NCI-H82 (cell line): ENCODE measurements around the gene TMC3.
"Not testable (repeated sequence)": the region's sequence is repeated elsewhere in the genome, so short reads cannot be mapped to it uniquely, and the experiment has no call there.

Source experiments
- DNase-seq: peaks from one replicate; lab custom pipeline; 2025; lab: John Stamatoyannopoulos, UW

The TMC3 gene

GRCh38 chr15:81373775-81374395, at the start of gene TMC3:
TSS of gene TMC3 (minus strand) at chr15:81374213. CDS start at chr15:81374077, 136 bp downstream.
- DNase-seq, result no peak

DNA sequence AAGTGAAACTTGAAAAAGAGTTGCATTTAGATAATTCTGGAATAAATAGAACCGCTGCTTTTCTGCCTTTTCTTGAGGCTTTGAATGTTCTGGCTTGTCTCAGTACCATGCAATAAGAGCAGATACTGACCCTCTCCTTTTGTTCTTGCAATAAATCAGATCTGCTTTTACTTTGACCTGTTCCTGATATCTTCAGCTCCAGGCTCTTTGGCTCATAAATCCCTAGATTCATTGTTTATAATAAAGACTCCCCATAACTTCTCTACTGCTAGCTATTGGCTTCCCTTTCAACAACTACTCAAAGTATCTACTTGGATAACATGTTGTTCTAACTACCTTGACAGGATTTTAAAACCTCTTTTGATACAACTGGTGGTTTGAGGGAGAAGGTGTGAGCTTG, 47.4 kb upstream of the TMC3 start:
- DNase-seq, result no peak

DNA sequence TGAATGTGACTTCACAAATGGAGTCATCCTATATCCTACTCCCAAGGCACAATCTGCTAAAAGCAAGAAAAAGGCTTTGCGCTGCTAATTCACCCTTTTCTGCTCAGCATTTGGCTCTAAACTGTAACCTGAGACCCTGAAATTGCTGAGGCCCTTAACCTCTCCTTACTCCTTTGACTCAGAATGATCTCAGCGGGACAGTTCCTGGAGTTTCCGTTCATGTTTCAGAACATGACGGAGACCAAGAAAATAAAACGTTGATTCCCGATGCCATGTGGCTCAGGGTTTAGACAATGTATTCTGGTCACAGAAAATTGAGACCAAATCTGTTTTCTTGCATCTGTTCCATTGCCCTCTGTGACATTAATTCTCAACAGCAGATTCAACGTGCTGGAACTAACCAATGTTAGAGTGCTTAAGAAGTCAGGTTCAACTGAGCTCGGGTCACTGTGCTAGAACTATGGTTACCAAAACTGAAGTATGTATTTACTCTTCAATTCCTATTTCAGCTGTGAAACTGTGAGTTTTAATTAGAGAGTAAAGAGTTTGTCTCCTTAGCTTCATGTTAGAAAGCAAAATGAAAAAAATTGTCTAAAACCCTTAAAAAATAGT, 45.4 kb upstream of the TMC3 start:
- no peak for DNase-seq

DNA sequence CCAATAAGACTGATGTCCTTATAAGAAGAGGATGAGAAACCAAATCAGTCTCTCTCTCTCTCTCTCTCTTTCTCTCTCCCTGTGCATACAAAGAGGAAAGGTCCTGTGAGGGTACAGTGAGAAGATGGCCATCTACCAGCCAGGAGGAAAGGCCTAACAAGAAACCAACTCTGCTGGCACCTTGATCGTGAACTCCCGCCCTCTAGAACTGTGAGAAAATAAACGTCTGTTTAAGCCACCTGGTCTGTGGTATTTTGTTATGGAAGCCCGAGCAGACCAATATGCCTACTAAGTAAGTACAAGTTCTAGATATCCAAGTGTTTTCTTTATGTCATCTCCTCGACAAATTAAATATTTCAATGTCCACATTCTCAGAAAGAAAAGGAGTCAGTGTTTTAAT, 44.9 kb upstream of the TMC3 start:
- DNase-seq, result no peak

DNA sequence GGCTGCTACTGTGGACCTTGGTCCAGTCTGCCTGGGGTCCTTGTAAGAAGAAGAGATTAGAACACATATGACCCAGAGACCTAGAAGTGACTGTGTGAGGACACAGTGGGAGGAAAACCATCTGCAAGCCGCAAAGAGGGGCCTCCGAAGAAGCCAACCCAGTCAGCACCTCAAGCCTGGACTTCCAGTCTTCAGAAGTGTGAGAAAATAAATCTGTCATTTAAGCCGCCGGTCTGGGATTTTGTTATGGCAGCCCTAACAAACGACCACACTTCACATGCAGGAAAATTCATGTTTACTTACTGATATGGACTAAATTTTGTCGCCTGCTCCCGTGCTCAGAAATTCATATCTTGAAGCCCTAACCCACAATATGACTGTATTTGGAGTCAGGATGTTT, 44.4 kb upstream of the TMC3 start:
- DNase-seq, result no peak

DNA sequence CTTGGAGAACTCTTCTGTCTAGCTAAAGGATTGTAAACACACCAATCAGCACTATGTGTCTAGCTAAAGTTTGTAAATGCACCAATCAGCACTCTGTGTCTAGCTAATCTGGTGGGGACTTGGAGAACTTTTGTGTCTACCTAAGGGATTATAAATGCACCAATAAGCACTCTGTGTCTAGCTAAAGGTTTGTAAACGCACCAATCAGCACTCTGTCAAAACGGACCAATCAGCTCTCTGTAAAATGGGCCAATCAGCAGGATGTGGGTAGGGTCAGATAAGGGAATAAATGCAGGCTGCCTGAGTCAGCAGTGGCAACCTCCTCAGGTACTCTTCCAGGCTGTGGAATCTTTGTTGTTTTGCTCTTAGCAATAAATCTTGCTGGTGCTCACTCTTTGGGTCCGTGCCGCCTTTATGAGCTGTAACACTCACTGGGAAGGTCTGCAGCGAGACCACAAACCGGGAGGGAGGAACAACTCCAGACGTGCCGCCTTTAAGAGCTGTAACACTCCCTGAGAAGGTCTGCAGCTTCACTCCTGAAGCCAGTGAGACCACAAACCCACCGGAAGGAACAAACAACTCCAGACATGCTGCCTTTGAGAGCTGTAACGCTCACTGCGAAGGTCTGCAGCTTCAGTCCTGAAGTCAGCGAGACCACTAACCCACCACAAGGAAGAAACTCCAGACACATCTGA, 40.4 kb upstream of the TMC3 start:
- DNase-seq, result not testable (repeated sequence)

DNA sequence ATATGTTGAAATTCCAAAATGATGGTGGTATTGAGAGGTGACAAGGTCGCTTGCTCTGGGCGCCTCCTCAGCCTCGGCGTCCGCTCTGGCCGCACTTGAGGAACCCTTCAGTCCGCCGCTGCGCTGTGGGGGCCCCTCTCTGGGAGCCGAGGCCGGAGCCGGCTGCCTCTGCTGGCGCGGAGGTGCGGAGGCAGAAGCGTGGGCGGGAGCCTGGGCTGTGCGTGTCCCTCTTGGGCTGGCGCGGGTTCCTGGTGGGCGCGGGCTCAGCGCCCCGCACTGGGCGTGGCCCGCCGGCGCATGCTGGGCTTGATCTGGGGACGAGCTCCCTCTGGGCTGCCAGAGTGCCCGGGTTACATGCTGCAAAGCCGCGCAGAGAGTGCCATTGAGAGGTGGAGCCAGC, 39.8 kb upstream of the TMC3 start:
- no peak for DNase-seq

DNA sequence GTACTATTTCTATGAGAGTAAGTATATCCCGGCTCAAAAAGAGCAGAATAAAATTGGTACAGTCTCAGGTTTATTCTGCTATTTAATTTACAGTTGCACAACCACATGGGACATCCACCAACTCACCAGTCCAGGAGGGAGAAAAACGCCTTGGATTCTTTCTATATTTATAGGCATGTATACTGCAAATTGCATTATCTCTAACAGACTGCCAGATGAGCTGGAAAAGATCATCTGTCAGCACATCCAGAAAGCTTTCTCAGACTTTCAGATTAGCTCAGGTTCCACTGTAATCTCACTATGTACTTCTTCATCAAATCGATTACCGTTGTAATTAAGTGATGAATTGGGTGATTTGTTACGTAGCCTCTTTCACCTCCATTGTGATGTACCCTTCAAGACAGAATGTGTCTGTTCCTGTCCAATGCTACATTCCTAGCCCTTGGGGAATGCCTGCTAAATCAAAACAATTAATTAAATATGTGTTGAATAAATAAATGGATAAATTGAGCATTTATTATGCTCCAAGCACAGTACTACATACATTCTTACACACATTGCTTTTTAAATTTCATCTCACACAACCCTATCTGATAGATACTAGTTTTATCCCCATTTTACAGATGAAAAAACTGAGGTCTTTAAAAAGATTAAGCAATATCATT, 38.1 kb upstream of the TMC3 start:
- peak; percentile 86 for DNase-seq

DNA sequence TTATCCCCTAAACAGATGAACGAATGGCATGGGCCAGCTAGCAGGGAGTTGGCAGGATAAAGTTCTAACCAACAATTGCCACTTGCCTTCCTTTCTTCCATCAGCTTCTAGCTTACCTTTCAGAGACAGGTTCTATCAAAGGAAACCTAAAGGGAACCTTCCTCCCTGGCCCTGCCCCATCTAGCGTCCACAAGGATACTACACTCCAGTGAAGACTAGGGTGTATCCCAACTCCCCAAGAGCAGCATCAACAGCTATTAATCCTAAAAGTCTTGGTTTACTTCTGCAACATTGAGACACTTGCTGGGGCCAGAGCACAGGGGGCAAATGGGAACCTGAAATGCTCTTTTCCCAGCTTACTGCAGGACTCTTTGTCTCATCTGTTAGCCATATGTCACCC, 37.0 kb upstream of the TMC3 start:
- peak; percentile 58 for DNase-seq

DNA sequence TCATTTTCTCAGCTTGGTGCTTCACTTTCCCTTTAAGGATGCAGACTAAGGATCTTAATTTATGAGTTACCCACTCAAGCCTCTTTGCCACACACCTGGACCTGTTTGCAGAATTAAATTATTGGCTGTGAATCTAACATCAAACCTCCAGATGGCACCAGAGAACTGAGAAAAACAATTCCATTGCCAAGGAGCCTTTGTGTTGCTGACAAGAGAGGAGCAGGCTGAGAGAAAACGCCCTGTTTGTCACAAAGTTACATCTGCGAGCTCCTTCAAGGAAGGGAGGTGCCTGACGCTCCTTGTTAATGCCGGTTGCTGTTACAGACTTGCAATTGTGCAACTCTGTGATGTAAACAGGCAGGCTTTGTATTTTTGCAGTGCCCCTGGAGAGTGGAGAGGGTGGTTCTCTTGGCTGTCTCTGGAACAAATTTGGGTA, 36.3 kb upstream of the TMC3 start:
- peak; percentile 88 for DNase-seq

DNA sequence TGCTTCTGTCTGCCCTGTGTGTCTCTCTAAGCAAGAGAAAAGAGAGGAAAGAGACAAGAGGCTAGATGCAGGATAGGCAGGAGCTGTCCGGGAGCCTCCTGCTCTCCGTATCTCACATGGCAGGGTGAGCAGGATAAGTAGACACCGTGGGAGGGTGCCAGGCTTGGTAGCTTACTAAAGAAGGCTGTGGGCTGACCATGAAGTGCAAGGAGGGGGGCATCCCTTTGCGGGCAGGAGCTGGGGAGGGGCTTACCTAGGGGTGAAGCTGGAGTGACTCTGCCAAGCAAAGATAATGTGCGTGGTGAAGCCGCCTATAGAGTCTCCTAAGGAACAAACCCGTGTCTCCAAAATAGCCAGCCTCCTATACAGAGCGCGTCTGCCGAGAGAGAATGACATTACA, 33.7 kb upstream of the TMC3 start:
- DNase-seq, result no peak

- DNase-seq, result no peak
These were observed 33.2 kb upstream of the TMC3 start for GRCh38 chr15:81407176-81407575.

DNA sequence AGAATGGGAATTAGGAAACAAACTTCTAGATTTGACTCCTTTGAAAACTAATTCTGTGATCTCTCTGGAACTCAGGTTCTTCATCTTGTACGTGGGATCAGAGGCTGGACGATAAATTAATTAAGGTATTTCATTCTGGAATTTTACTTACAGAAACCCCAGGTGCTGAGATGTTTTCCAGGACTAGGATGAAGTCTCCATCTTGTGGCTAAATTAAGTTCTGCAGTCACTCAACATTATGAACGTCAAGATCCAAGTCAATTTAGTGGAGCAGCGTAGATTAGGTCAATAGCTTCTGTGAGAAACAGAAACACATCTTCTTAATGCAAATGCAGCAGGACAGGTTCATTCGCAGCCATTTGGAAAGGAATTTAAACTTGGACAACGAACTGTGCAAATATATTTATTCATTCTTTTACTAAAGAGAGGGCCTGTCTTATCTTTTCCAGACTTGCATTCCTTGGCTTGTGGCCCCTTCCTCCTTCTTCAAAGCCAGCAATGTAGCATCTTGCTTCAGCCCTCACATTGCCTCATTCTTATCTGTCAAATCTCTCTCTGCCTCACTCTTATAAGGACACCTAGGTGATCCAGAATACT, 26.7 kb upstream of the TMC3 start:
- peak; percentile 62 for DNase-seq

DNA sequence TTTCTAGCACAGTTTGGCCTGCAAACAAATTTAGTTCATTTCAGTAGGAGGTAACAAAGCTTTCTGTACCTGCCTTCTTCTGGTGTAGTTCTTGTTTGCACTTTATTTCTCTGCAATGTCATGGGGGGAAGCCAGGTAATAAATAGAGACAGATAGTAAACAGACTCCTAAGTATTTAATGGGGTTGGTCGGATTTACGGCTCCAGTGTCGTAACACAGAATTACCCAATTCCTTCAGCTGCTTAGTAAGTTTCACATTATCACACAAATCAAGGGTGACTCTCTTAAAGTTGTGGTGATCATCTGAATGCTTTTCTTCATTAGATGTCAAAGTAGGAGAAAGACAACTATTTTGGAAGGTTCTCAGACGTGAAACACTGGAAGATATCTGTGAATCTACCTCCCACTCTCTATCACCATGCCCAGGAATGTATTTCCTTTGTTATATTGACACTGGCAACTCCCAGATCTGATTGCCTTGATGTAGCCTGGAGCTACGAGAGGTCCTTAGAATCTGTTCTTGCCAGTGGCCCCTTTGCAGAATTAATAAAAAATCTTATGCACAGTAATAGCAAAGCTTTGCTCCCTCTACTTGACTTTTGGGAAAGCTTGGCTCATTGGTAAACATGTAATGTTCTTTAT, 25.0 kb upstream of the TMC3 start:
- DNase-seq, result peak; percentile 16

- DNase-seq, result no peak
These were observed 24.4 kb upstream of the TMC3 start for GRCh38 chr15:81398456-81398855.

DNA sequence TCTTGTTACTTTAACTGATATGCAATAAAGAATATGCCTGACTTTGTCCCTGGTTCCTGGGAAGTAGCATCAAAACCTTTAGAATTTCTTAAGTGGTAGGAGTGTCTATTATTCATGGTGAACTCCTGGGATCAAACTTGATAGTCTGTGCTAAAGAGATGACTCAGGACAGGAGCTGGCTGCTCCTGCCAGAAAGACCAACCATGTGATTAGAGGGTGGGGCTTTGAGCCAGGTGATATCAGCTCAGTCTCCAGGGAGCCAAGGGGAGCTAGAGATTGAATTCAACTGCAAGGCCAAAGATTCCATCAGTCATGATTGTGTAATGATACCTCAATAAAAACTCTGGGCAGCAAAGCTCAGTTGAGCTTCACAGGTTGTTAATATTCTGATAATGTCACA, 20.6 kb upstream of the TMC3 start:
- no peak for DNase-seq

- DNase-seq, result no peak
These were observed 17.6 kb upstream of the TMC3 start for GRCh38 chr15:81391657-81392056.

GRCh38 chr15:81388436-81388770, 14.4 kb upstream of the TMC3 start:
- peak; percentile 59 for DNase-seq

- DNase-seq, result peak; percentile 38
These were observed 13.8 kb upstream of the TMC3 start for GRCh38 chr15:81387621-81388435.

DNA sequence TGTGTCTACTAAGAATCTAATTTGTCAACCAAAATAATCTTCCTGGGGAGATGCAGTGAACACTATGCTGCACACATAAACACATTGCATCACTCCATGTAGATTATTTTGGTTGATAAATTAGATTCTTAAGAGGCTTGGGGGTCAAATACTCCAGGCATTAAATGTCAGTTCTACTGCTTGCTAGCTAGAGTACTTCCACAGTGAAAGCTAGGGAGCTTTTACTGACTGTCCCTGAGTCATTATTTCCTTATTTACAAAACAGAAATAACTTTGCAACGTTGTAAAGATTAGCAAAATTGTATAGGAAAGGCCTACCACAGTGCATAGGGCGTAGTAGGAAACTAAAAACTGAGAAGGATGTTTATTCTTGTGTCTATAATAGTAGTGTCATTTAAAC, 12.9 kb upstream of the TMC3 start:
- DNase-seq, result no peak

DNA sequence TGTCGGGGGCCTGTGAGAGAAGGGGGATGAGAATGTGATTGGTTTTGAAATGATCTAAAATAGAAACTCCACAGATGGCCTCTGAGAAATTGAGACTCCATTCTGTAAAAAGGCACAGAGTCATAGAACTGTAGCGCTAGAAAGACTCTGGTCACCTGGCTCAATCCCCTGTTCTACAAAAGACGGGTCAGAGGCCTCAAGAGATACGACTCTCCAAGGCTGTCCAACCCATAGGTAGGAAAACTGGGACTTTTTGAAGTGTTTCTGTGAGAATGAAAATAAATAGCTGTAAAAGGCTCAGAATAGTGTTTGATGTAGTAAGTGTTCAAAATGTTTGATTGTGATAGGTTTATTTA, 11.7 kb upstream of the TMC3 start:
- no peak for DNase-seq
